H9 (cell line): Measurements from ENCODE around the gene JARID2. TPM values are rescaled to one million over a fixed set of nuclear protein-coding genes. Genes with fewer than 3 reads are reported as not detected.
A peak's percentile ranks its signal among the peaks of the same experiment; 100 is the strongest.

Source experiments
- DNase-seq: peaks from one replicate; pipeline ENCODE4 v3.0.0-alpha.2; 2017
- H2AFZ ChIP-seq: one replicate; pipeline ENCODE4 v1.6.1; 2013; ENCODE audit warnings: mild to moderate bottlenecking, low read length, control low read depth, moderate library complexity
- H2AK5ac ChIP-seq: 2 replicates; pipeline ENCODE4 v1.6.1; 2013; ENCODE audit warnings: low read length, control low read depth, mixed read lengths; ENCODE audit not compliant: insufficient read length
- H2BK120ac ChIP-seq: one replicate; pipeline ENCODE4 v1.6.1; 2013; ENCODE audit warnings: low read depth, mild to moderate bottlenecking, low read length, control low read depth, inconsistent platforms; ENCODE audit not compliant: poor library complexity, severe bottlenecking
- H2BK12ac ChIP-seq: 2 replicates; pipeline ENCODE4 v1.6.1; 2013; ENCODE audit warnings: low read length, control low read depth, mixed read lengths, low read depth; ENCODE audit not compliant: insufficient read length
- H2BK15ac ChIP-seq: 2 replicates; pipeline ENCODE4 v1.6.1; 2013; ENCODE audit warnings: low read depth, low read length, control low read depth
- H2BK20ac ChIP-seq: one replicate; pipeline ENCODE4 v1.6.1; 2013; ENCODE audit warnings: low read depth, mild to moderate bottlenecking, low read length, control low read depth, inconsistent platforms; ENCODE audit not compliant: poor library complexity, severe bottlenecking
- H2BK5ac ChIP-seq: 2 replicates; pipeline ENCODE4 v1.6.1; 2013; ENCODE audit warnings: low read length, control low read depth, mixed read lengths; ENCODE audit not compliant: insufficient read length
- H3K14ac ChIP-seq: 2 replicates; pipeline ENCODE4 v1.6.1; 2013; ENCODE audit warnings: low read length, control low read depth; ENCODE audit not compliant: insufficient read depth
- H3K18ac ChIP-seq: 2 replicates; pipeline ENCODE4 v1.6.1; 2013; ENCODE audit warnings: low read depth, mild to moderate bottlenecking, mixed read lengths, low read length, control low read depth; ENCODE audit not compliant: insufficient read length
- H3K23ac ChIP-seq: 2 replicates; pipeline ENCODE4 v1.6.1; 2013; ENCODE audit warnings: low read length, control low read depth, mixed read lengths, low read depth; ENCODE audit not compliant: insufficient read length
- H3K23me2 ChIP-seq: 2 replicates; pipeline ENCODE4 v1.6.1; 2013; ENCODE audit warnings: low read depth, mild to moderate bottlenecking, mixed read lengths, low read length, control low read depth; ENCODE audit not compliant: insufficient read length, poor library complexity, severe bottlenecking
- H3K27ac ChIP-seq: 2 replicates; pipeline ENCODE4 v1.5.1; 2013; ENCODE audit warnings: low read length, control low read depth, mixed read lengths, low read depth; ENCODE audit not compliant: insufficient read length
- H3K27me3 ChIP-seq: 2 replicates; pipeline ENCODE4 v1.6.1; 2013; ENCODE audit warnings: low read length, control low read depth, inconsistent platforms; ENCODE audit not compliant: insufficient read depth
- H3K4ac ChIP-seq: 2 replicates; pipeline ENCODE4 v1.6.1; 2013; ENCODE audit warnings: low read depth, mild to moderate bottlenecking, control low read depth, inconsistent platforms, low read length, moderate library complexity
- H3K4me1 ChIP-seq: 2 replicates; pipeline ENCODE4 v1.6.1; 2013; ENCODE audit warnings: low read length, control low read depth, inconsistent platforms; ENCODE audit not compliant: insufficient read depth
- H3K4me2 ChIP-seq: 2 replicates; pipeline ENCODE4 v1.6.1; 2013; ENCODE audit warnings: low read length, control low read depth, mixed read lengths; ENCODE audit not compliant: insufficient read length, insufficient read depth
- H3K56ac ChIP-seq: 2 replicates; pipeline ENCODE4 v1.6.1; 2013; ENCODE audit warnings: low read depth, mild to moderate bottlenecking, mixed read lengths, low read length, control low read depth; ENCODE audit not compliant: insufficient read length
- H3K79me1 ChIP-seq: 2 replicates; pipeline ENCODE4 v1.6.1; 2013; ENCODE audit warnings: low read depth, mild to moderate bottlenecking, moderate library complexity, low read length, control low read depth, inconsistent platforms; ENCODE audit not compliant: insufficient read depth, poor library complexity, severe bottlenecking
- H3K79me2 ChIP-seq: 2 replicates; pipeline ENCODE4 v1.6.1; 2013; ENCODE audit warnings: low read length, control low read depth, inconsistent platforms; ENCODE audit not compliant: insufficient read depth
- H3K9ac ChIP-seq: 2 replicates; pipeline ENCODE4 v1.6.1; 2013; ENCODE audit warnings: low read length, control low read depth, mixed read lengths; ENCODE audit not compliant: insufficient read length; ENCODE audit errors: extremely low read depth
- H3K9me3 ChIP-seq: one replicate; pipeline ENCODE4 v1.6.1; 2013; ENCODE audit warnings: low read depth, low read length, inconsistent platforms; ENCODE audit not compliant: control insufficient read depth
- H3T11ph ChIP-seq: one replicate; pipeline ENCODE4 v1.6.1; 2013; ENCODE audit warnings: mild to moderate bottlenecking, low read length, control low read depth, inconsistent platforms
- H4K20me1 ChIP-seq: one replicate; pipeline ENCODE4 v1.6.1; 2013; ENCODE audit not compliant: control insufficient read depth, insufficient read length, insufficient read depth
- H4K5ac ChIP-seq: 2 replicates; pipeline ENCODE4 v1.6.1; 2013; ENCODE audit warnings: low read depth, mild to moderate bottlenecking, mixed read lengths, low read length, control low read depth; ENCODE audit not compliant: insufficient read length
- H4K8ac ChIP-seq: replicated peaks from 2 replicates; pipeline ENCODE4 v1.6.1; 2013; ENCODE audit warnings: low read length, control low read depth, mixed read lengths, low read depth; ENCODE audit not compliant: insufficient read length
- H4K91ac ChIP-seq: 2 replicates; pipeline ENCODE4 v1.6.1; 2013; ENCODE audit warnings: low read depth, mild to moderate bottlenecking, moderate library complexity, mixed read lengths, low read length, control low read depth; ENCODE audit not compliant: insufficient read length
- H3K27ac Mint-ChIP-seq, 3 experiments: 2 replicates in 2 of 3; 3 replicates in 1 of 3; pipeline ENCODE4 v1.8.0; 2020 to 2021; ENCODE audit warnings: mixed read lengths in 3 of 3, mild to moderate bottlenecking in 1 of 3, moderate library complexity in 1 of 3
- H3K27me3 Mint-ChIP-seq: 2 replicates; pipeline ENCODE4 v1.8.0; 2021; ENCODE audit warnings: low read depth, mild to moderate bottlenecking, moderate library complexity, mixed read lengths
- H3K36me3 Mint-ChIP-seq, 3 experiments: 2 replicates in 2 of 3; 3 replicates in 1 of 3; pipeline ENCODE4 v1.8.0; 2020 to 2021; ENCODE audit warnings: low read depth in 3 of 3, mixed read lengths in 3 of 3; ENCODE audit not compliant: insufficient read depth in 1 of 3
- H3K4me1 Mint-ChIP-seq, 2 experiments: 2 replicates each; pipeline ENCODE4 v1.8.0; 2020; ENCODE audit warnings: mixed read lengths in 2 of 2
- H3K4me3 Mint-ChIP-seq, 2 experiments: 2 replicates in 1 of 2; 3 replicates in 1 of 2; pipeline ENCODE4 v1.8.0; 2020 to 2021; ENCODE audit warnings: mild to moderate bottlenecking in 2 of 2, mixed read lengths in 2 of 2, moderate library complexity in 1 of 2
- H3K9me3 Mint-ChIP-seq, 2 experiments: 2 replicates in 1 of 2; 3 replicates in 1 of 2; pipeline ENCODE4 v1.8.0; 2020; ENCODE audit warnings: mild to moderate bottlenecking in 2 of 2, mixed read lengths in 2 of 2, moderate library complexity in 1 of 2
- WGBS: extraction: QIAGEN DNeasy Blood & Tissue Kit; methylation state at CpG from one replicate; pipeline ENCODE4 v1.1.7; 2013; ENCODE audit warnings: missing lambda C conversion rate, low lambda C conversion rate, mixed read lengths; ENCODE audit not compliant: insufficient read length; ENCODE audit errors: extremely low coverage; 5-methylcytosine and 5-hydroxymethylcytosine counted together
- total RNA-seq: library from RNA; stranded (reverse); gene quantifications from 2 replicates; pipeline ENCODE4 v1.2.1, GENCODE V29; 2021
- TF ChIP-seq, protein P1 (sequence below): fragments of 200-600 bp; sonication (generic); conservative IDR thresholded peaks from 3 replicates; pipeline ENCODE4 v1.8.0; 2021; ENCODE audit warnings: antibody characterized with exemption, mild to moderate bottlenecking

JARID2 gene
- total RNA-seq, 1 experiment from 2014 or later, result 174 TPM

DNA sequence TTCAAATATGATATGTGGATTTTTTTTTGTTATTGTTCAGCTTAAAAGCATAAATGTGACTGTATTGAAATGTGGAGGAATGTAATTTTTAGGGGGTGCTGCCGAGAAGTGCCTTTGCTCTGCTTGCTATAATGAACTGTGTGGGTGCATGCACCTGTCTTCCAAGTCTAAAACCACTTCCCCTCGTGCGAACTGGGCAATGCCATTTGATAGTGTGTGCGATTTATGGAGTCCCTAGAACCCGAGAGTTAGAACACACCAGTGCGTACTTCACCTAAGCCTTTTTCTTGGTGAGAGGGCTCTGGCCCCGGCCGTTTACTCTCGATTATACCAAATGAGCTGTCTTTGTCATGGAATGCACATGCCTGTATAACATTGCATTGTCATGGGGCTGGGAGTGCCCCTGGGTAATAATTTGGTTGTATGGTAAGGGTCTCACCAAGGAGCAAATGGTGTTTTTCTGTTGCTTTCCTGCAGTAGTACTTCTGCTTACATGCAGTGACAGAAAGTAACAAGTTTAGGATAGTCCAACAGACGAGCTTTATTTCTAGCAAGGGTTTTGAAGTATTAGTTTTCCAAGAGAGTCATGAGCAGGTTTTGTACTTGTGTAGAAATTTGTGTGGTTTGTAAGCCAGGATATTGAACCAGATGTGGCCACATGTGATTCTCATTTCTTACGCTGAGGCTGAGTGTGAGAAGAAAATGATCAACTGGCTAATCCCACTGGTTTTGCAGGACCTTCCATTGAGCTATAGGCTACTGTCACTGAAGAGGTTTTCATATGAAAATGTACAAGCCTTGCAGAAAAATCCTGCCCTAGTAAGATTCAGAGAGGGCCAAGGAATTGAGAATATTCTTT, 244.6 kb downstream of the JARID2 start:
- H3K9me3 Mint-ChIP-seq, result no peaks in the 10 kb centered on the region
- H4K5ac ChIP-seq, result no peak overlapping the region

More for the DNA sequence above, 244.6 kb downstream of the JARID2 start:
- H3K4me2 ChIP-seq, result no peak overlapping the region
- WGBS, result no CpG with 5 or more reads among the region's 11 CpGs
- no peak overlapping the region for H4K91ac ChIP-seq
- H3K27ac ChIP-seq, result no peak overlapping the region
- H4K20me1 ChIP-seq, result no peaks in the 10 kb centered on the region
- H3T11ph ChIP-seq, result no peak overlapping the region
- no peak overlapping the region for H2AFZ ChIP-seq
- H2BK20ac ChIP-seq, result no peak overlapping the region
- no peak overlapping the region for H4K8ac ChIP-seq
- no peak overlapping the region for H2BK15ac ChIP-seq
- Mint-ChIP-seq H3K36me3 (peaks cover 43 to 61% (median 51%) of the 10 kb centered on the region in 3 experiments), H3K27me3 (no peaks in the 10 kb centered on the region; the same call in none of the 2 replicates), H3K27ac (peak overlapping the region in 1 of 3 experiments; percentile 33; a peak in 2 of 7 replicates), H3K4me3 (no peak overlapping the region), H3K4me1 (peaks cover 68 to 71% of the 10 kb centered on the region in 2 experiments)
- TF ChIP-seq, protein P1, sequence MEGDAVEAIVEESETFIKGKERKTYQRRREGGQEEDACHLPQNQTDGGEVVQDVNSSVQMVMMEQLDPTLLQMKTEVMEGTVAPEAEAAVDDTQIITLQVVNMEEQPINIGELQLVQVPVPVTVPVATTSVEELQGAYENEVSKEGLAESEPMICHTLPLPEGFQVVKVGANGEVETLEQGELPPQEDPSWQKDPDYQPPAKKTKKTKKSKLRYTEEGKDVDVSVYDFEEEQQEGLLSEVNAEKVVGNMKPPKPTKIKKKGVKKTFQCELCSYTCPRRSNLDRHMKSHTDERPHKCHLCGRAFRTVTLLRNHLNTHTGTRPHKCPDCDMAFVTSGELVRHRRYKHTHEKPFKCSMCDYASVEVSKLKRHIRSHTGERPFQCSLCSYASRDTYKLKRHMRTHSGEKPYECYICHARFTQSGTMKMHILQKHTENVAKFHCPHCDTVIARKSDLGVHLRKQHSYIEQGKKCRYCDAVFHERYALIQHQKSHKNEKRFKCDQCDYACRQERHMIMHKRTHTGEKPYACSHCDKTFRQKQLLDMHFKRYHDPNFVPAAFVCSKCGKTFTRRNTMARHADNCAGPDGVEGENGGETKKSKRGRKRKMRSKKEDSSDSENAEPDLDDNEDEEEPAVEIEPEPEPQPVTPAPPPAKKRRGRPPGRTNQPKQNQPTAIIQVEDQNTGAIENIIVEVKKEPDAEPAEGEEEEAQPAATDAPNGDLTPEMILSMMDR, result no peak
- no peak overlapping the region for H3K9ac ChIP-seq
- peaks cover 41% of the 10 kb centered on the region for H3K79me2 ChIP-seq
- peaks cover 19% of the 10 kb centered on the region for H3K79me1 ChIP-seq
- no peaks in the 10 kb centered on the region for H3K23me2 ChIP-seq
- no peak overlapping the region for H3K4ac ChIP-seq
- H3K4me1 ChIP-seq, result peaks cover 37% of the 10 kb centered on the region; the same call in 1 of the 2 replicates
- H3K23ac ChIP-seq, result no peak overlapping the region
- no peak overlapping the region for H3K18ac ChIP-seq
- H3K27me3 ChIP-seq, result no peaks in the 10 kb centered on the region
- no peaks in the 10 kb centered on the region for H3K9me3 ChIP-seq
- H2AK5ac ChIP-seq, result no peak overlapping the region
- no peak overlapping the region for H3K14ac ChIP-seq
- H2BK12ac ChIP-seq, result no peak overlapping the region
- no peak overlapping the region for H2BK5ac ChIP-seq
- H2BK120ac ChIP-seq, result no peak overlapping the region
- no peak overlapping the region for H3K56ac ChIP-seq
- DNase-seq, result peak; percentile 26
